HUES64 (cell line): Measurements from ENCODE around the gene KAT8. TPM values are rescaled to one million over a fixed set of nuclear protein-coding genes. Genes with fewer than 3 reads are reported as not detected.

Source experiments
- H3K27ac ChIP-seq: 2 replicates; pipeline ENCODE4 v1.7.0; 2013; ENCODE audit warnings: low read depth, low read length, inconsistent platforms
- H3K27me3 ChIP-seq: 2 replicates; pipeline ENCODE4 v1.6.1; 2013; ENCODE audit warnings: mild to moderate bottlenecking, low read length; ENCODE audit not compliant: insufficient read depth
- H3K36me3 ChIP-seq: 2 replicates; pipeline ENCODE4 v1.6.1; 2013; ENCODE audit warnings: mild to moderate bottlenecking, low read length; ENCODE audit not compliant: insufficient read depth
- H3K4me1 ChIP-seq: 2 replicates; pipeline ENCODE4 v1.6.1; 2013; ENCODE audit warnings: mild to moderate bottlenecking, low read length, moderate library complexity; ENCODE audit not compliant: insufficient read depth
- H3K4me3 ChIP-seq: 2 replicates; pipeline ENCODE4 v1.5.1; 2013; ENCODE audit warnings: mild to moderate bottlenecking, low read length, moderate library complexity
- H3K9ac ChIP-seq: 2 replicates; pipeline ENCODE4 v1.6.1; 2013; ENCODE audit warnings: mild to moderate bottlenecking, low read depth, low read length
- H3K9me3 ChIP-seq: 2 replicates; pipeline ENCODE4 v1.6.1; 2013; ENCODE audit warnings: low read depth, low read length; ENCODE audit not compliant: insufficient read depth
- WGBS: fragments of 150-250, 120-280 bp; methylation state at CpG from one replicate; pipeline ENCODE4 v1.1.7; 2013; ENCODE audit warnings: missing lambda C conversion rate; 5-methylcytosine and 5-hydroxymethylcytosine counted together
- polyA plus RNA-seq, 2 experiments: library from polyadenylated mRNA; stranded (reverse); fragments of 50-300 nt; gene quantifications; one replicate each; pipeline ENCODE4 v1.2.3, GENCODE V29; 2013

KAT8 gene
- 39.6 TPM for polyA plus RNA-seq (2013, experiment 1 of 2)
- 50.5 TPM for polyA plus RNA-seq (2013, experiment 2 of 2)

DNA sequence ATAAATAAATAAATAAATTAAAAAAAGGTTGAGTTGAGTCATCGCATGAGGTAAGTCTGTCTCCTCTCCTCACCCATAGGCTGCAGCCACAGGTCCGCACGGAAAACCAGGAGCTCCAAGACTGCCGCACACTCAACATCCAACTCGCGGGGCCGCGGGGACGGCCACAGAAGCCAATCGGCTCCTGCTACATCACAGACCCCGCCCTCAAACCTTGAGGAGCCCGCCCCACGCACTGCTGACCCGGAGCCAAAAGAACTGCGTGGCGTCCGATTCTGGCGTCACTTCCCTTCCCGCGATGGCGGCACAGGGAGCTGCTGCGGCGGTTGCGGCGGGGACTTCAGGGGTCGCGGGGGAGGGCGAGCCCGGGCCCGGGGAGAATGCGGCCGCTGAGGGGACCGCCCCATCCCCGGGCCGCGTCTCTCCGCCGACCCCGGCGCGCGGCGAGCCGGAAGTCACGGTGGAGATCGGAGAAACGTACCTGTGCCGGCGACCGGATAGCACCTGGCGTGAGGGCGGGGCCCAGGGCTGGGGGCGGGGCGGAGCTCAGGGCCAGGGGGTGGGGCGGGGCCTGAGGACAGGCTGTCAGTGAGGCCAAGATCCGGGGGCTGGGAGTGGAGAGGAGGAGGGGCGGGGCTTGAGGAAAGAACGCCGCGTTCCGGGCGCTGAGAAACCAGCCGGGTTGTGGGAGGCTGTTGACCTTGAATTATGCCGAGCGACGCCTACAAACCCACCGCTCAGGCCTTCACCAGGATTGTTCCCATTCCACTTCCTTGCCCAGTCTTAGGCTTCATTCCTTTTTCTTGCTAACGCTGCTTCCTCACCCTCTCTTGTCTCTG is at the start of gene KAT8:
Gene KAT8 (plus strand): TSS at position 281 of the 839 bp plus-strand sequence. CDS start 18 bp downstream, at position 299.
- peak within 1 kb of the TSS; percentile 89 for H3K4me3 ChIP-seq
- no peaks in the 10 kb centered on the region for H3K27me3 ChIP-seq
- H3K9ac ChIP-seq = peak within 1 kb of the TSS; percentile 87
- H3K27ac ChIP-seq = peak within 1 kb of the TSS; percentile 97
- H3K4me1 ChIP-seq = peaks cover 7% of the 10 kb centered on the region
- WGBS = under 1% methylated on average over 68 of the region's 68 CpGs
- H3K36me3 ChIP-seq = peaks cover 48% of the 10 kb centered on the region
- H3K9me3 ChIP-seq = no peaks in the 10 kb centered on the region

DNA sequence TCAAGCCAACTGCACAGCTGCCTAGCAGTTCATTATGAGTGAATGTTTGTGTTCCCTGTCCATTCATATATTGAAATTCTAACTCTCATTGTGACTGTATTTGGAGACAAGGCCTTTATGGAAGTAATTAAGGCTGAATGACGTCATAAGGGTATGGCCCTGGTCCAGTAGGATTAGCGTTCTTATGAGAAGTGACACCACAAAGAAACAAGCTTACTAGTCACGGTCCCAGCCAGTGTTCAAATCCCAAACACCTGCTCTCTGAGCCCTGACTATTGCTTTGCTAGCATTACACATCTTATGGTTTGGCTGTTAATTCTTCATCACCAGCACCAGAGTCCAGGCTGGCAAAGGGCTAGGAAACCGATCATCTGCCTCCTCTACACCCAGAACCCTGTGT is 45.6 kb upstream of the KAT8 start:
- H3K4me1 ChIP-seq = peaks cover 8% of the 10 kb centered on the region; the same call in 1 of the 2 replicates
- peak overlapping the region; percentile 95 for H3K9ac ChIP-seq
- peaks cover 11% of the 10 kb centered on the region for H3K36me3 ChIP-seq
- no peaks in the 10 kb centered on the region for H3K27me3 ChIP-seq
- H3K27ac ChIP-seq = no peak overlapping the region
- peak overlapping the region; percentile 81 for H3K4me3 ChIP-seq
- no peaks in the 10 kb centered on the region for H3K9me3 ChIP-seq
- WGBS = 81% methylated on average over 4 of the region's 4 CpGs

DNA sequence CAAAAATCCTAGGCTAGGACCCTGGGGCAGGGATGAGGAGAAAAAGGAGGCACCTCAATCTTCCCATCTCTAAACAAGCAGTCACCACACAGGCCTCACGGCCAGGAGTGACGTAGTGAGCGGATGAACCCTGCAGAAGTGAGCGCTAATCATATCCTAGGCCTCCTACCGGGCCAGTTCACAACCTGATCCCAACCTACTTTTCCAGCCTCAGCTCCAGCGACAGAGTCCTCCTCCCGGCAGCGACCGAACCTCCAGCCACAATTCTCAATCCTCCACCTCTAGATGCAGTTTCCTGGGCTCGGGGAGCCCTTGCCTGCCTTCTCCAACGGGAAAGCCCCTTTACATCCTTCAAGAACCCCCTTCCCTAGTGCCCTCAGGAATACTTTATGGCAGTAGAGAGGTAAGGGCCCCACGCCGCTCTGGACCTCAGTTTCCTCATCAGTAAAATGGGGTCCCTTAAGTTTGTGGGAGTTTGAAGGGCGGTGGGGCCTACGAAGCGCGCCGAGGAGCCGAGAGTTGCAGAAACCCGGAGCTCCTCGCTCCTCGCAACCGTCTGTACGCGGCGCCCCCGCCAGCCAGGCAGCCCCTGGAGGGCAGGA is 44.8 kb upstream of the KAT8 start:
- H3K9me3 ChIP-seq = no peaks in the 10 kb centered on the region
- peak overlapping the region; percentile 81 for H3K4me3 ChIP-seq
- WGBS = 1% methylated on average over 27 of the region's 27 CpGs
- peaks cover 8% of the 10 kb centered on the region; the same call in 1 of the 2 replicates for H3K4me1 ChIP-seq
- peak overlapping the region; percentile 95 for H3K9ac ChIP-seq
- peaks cover 19% of the 10 kb centered on the region for H3K36me3 ChIP-seq
- H3K27ac ChIP-seq = peak overlapping the region; percentile 96
- H3K27me3 ChIP-seq = no peaks in the 10 kb centered on the region

DNA sequence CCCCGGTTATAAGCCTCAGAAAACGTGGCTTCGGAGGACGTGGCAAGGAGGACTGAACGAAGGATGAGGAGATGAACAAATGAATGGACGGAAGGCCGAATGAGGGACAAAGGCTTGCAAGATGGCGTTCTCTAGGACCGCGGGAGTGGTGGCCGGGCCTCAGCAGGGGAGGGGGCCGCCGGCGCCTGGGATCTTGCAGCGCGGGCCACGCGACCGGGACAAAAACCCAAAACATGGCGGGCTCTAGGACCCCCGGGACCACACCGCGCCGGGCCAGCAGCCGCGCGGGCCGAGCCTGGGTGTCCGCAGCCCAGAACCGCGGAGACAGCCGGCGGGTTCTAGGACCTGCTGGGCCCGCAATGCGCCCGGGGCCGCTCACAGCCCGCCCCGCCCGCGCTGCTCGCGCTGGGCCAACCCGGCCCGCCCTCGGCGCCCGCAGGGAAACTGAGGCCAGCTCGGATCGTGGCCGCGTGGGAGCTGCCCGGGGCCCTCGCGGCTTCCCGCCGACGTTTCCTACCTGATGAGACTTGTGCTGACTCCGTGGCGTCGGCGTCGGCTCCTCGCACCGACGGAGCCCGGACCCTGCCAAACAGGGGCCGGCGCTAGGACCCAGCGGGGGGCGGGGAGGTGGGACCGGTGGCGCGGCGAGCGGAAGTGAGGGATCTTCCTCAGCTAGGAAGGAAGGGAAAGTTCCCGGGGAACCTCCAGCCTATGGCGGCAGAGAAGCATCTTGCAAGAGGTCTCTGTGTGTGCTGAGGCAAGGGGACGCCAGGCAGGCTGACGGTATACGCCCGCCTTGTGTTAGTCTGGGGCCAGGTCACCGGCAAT is 44.1 kb upstream of the KAT8 start:
- Histone ChIP-seq H3K27ac (peak overlapping the region; percentile 96), H3K36me3 (peaks cover 26% of the 10 kb centered on the region), H3K9ac (peak overlapping the region; percentile 95), H3K27me3 (no peaks in the 10 kb centered on the region), H3K4me3 (peak overlapping the region; percentile 81), H3K9me3 (no peaks in the 10 kb centered on the region), H3K4me1 (peaks cover 8% of the 10 kb centered on the region; the same call in 1 of the 2 replicates)
- under 1% methylated on average over 83 of the region's 83 CpGs for WGBS

DNA sequence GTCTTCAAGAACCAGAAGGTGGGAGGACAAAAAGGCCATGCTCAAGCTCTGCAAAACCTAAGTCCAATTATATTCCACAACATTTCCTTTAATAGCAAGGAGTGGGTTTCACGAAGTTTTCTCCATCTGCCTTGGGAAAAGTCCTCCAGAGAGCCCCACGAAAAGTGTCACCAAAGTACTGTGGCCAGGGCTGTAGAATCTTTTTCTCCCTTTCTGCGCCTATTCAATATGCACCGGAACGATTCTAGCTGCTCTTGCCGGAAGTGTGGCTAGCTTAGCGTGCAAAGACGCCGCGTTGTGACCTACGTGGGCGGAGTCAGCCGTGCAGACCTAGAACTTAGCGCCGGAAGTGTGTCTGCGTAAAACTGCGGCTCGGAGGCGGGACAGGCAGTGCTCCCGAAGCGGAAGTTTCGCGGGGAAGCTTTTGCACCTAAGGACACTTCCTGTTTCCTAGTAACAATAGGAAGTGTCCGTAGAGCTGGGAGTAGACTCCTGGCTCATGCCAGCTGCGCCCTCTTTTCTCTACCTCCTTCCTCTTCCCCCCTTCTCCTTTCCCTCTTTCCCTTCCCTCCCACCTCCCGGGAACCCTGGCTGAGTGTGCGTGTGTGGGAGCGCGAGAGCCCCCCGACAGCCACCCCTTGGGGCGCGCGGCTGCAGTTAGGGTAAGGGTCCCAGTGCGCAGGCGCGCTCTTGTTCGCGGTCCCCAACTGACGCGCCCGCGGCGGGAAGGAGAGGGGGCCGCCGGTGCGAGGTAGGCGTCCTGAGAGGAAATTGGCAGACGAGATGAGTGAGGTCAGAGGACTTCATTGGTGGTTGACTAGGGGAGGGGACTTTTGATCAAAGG is 43.3 kb upstream of the KAT8 start, which contains the start of the genes ZNF646 and ZNF668:
Gene ZNF646 (plus strand): TSS at position 453 of the 844 bp plus-strand sequence. CDS start 1,903 bp downstream, outside the sequence.
Gene ZNF668 (minus strand): TSS at position 271 of the 844 bp plus-strand sequence. CDS start 9,781 bp downstream, outside the sequence.
- peak within 1 kb of the TSS; percentile 81 for H3K4me3 ChIP-seq
- under 1% methylated on average over 46 of the region's 48 CpGs for WGBS
- H3K27me3 ChIP-seq = no peaks in the 10 kb centered on the region
- peak within 1 kb of the TSS; percentile 95 for H3K9ac ChIP-seq
- H3K36me3 ChIP-seq = peaks cover 34% of the 10 kb centered on the region
- H3K27ac ChIP-seq = peak within 1 kb of the TSS; percentile 96
- peaks cover 8% of the 10 kb centered on the region; the same call in 1 of the 2 replicates for H3K4me1 ChIP-seq
- H3K9me3 ChIP-seq = no peaks in the 10 kb centered on the region

DNA sequence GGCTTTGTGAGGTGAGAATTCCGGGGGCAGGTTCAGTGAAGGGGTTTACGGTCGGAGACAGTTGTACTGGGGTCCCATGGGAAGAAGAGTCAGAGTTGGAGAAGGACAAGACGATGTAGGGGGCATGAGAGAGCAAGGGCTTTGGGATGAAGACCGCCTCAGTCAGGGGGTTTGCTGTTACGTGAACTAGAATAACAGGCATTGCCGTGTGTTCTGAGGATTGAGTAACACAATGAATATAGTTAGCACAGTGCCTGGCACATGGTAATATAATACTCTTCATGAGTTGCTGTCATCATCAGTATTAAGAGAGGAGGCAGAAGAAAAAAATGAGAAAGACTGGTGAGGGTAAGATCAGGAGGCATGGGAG is 42.7 kb upstream of the KAT8 start:
- Histone ChIP-seq H3K9me3 (no peaks in the 10 kb centered on the region), H3K27me3 (no peaks in the 10 kb centered on the region), H3K4me1 (peaks cover 8% of the 10 kb centered on the region; the same call in 1 of the 2 replicates), H3K27ac (peak overlapping the region; percentile 96), H3K9ac (peak overlapping the region; percentile 95), H3K4me3 (peak overlapping the region; percentile 81), H3K36me3 (peaks cover 40% of the 10 kb centered on the region)
- WGBS = 5% methylated on average over 7 of the region's 7 CpGs

DNA sequence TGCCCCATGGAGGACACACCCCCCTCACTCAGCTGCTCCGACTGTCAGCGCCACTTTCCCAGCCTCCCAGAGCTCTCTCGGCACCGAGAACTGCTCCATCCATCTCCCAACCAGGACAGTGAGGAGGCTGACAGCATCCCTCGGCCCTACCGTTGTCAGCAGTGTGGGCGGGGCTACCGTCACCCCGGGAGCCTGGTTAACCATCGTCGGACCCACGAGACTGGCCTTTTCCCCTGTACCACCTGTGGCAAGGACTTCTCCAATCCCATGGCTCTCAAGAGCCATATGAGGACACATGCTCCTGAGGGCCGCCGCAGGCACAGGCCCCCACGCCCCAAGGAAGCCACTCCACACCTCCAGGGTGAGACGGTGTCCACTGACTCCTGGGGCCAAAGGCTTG is 41.1 kb upstream of the KAT8 start:
- Histone ChIP-seq H3K36me3 (peaks cover 56% of the 10 kb centered on the region), H3K27ac (no peak overlapping the region)

DNA sequence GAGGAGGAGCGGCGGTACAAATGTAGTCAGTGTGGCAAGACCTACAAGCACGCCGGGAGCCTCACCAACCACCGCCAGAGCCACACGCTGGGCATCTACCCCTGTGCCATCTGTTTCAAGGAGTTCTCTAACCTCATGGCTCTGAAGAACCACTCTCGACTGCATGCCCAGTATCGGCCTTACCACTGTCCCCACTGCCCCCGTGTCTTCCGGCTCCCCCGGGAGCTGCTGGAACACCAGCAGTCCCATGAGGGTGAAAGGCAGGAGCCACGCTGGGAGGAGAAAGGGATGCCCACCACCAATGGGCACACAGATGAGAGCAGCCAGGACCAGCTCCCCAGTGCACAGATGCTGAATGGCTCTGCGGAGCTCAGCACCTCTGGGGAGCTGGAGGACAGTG is 40.4 kb upstream of the KAT8 start:
- WGBS = 95% methylated on average over 13 of the region's 13 CpGs
- Histone ChIP-seq H3K9ac (no peak overlapping the region), H3K9me3 (no peaks in the 10 kb centered on the region), H3K27ac (no peak overlapping the region), H3K27me3 (no peaks in the 10 kb centered on the region), H3K4me1 (peaks cover 4% of the 10 kb centered on the region; the same call in 1 of the 2 replicates), H3K4me3 (no peak overlapping the region), H3K36me3 (peaks cover 62% of the 10 kb centered on the region)

More for the DNA sequence above, 41.1 kb upstream of the KAT8 start:
- no peaks in the 10 kb centered on the region for H3K9me3 ChIP-seq
- H3K9ac ChIP-seq = no peak overlapping the region
- peaks cover 8% of the 10 kb centered on the region; the same call in 1 of the 2 replicates for H3K4me1 ChIP-seq
- WGBS = 88% methylated on average over 16 of the region's 16 CpGs
- H3K4me3 ChIP-seq = no peak overlapping the region
- no peaks in the 10 kb centered on the region for H3K27me3 ChIP-seq

DNA sequence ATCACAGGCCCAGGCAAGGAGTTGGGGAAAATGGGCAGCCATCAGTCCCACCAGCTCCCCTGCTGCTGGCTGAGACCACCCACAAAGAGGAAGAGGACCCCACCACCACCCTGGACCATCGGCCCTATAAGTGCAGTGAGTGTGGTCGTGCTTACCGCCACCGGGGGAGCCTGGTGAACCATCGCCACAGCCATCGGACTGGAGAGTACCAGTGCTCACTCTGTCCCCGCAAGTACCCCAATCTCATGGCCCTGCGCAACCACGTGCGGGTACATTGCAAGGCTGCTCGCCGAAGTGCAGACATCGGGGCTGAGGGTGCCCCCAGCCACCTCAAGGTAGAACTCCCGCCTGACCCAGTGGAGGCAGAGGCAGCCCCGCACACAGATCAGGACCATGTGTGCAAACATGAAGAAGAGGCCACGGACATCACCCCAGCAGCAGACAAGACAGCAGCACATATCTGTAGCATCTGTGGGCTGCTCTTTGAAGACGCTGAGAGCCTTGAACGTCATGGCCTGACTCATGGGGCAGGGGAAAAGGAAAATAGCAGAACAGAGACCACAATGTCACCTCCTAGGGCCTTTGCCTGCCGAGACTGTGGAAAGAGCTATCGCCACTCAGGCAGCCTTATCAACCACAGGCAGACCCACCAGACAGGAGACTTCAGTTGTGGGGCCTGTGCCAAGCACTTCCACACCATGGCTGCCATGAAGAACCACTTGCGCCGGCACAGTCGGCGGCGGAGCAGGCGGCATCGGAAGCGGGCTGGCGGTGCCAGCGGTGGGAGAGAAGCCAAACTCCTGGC is 39.7 kb upstream of the KAT8 start:
- no peaks in the 10 kb centered on the region for H3K4me1 ChIP-seq
- peaks cover 69% of the 10 kb centered on the region for H3K36me3 ChIP-seq
- no peaks in the 10 kb centered on the region for H3K9me3 ChIP-seq
- H3K27me3 ChIP-seq = no peaks in the 10 kb centered on the region
- no peak overlapping the region for H3K9ac ChIP-seq
- WGBS = 95% methylated on average over 30 of the region's 30 CpGs
- H3K4me3 ChIP-seq = no peak overlapping the region
- H3K27ac ChIP-seq = no peak overlapping the region
